ENCODE data around the gene FGF7.
"Not testable (repeated sequence)": the region's sequence is repeated elsewhere in the genome, so short reads cannot be mapped to it uniquely, and the experiment has no call there.

Gene FGF7

GRCh38 chr15:49439678-49440395 lies 16.8 kb downstream of the FGF7 start:
- no peak for DNase-seq (ENCODE audit: low read depth)

DNA sequence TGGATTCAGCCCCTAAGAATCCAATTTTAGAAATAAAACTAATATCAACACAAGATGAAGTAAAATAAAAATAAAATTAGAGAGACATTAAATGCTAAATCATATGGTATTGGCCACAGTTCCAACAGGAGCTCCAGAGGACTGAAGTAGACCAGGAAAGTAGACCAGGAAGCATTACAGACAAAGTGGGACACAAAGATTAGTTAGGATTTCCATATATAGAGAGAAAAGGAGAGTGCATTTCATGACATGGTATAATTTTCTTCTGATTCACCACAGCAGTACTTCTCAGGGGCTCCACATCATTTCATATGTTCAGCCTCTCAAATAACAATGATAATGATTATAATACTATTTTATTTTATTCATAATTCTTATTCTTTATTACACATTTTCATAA lies 18.3 kb downstream of the FGF7 start:
- no peak for DNase-seq (ENCODE audit: low read depth)

DNA sequence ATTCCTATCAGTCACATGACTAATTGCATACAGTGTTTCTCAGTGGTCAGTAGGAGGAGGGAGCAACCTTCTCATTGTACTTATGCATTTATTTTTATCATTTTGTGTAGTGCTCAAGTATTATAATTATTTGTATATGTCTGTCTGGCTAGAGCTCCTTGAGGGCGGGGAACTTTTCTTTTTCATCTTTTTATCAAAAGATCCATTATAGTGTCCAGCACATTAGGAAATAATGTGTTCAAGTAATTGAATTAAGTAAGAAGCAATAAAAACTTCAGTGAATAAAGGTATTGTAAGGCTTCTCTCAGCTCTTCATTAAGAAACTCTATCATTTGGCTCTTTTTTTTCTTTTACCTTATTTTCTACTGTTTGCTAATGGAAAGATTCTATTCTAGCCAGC lies 18.8 kb downstream of the FGF7 start:
- DNase-seq (ENCODE audit: low read depth), result no peak

GRCh38 chr15:49452595-49452994 lies 29.6 kb downstream of the FGF7 start:
- DNase-seq (ENCODE audit: low read depth), result no peak

- DNase-seq (ENCODE audit: low read depth), result no peak
Observed at GRCh38 chr15:49456166-49456565, 33.1 kb downstream of the FGF7 start.

GRCh38 chr15:49458145-49458544 lies 35.1 kb downstream of the FGF7 start:
- DNase-seq (ENCODE audit: low read depth), result no peak

GRCh38 chr15:49460411-49460941 lies 37.4 kb downstream of the FGF7 start:
- no peak for DNase-seq (ENCODE audit: low read depth)

GRCh38 chr15:49462232-49462844 lies 39.3 kb downstream of the FGF7 start:
- no peak for DNase-seq (ENCODE audit: low read depth)

GRCh38 chr15:49464522-49464921 lies 41.5 kb downstream of the FGF7 start:
- no peak for DNase-seq (ENCODE audit: low read depth)

GRCh38 chr15:49466119-49466518 lies 43.1 kb downstream of the FGF7 start:
- DNase-seq (ENCODE audit: low read depth), result no peak

DNA sequence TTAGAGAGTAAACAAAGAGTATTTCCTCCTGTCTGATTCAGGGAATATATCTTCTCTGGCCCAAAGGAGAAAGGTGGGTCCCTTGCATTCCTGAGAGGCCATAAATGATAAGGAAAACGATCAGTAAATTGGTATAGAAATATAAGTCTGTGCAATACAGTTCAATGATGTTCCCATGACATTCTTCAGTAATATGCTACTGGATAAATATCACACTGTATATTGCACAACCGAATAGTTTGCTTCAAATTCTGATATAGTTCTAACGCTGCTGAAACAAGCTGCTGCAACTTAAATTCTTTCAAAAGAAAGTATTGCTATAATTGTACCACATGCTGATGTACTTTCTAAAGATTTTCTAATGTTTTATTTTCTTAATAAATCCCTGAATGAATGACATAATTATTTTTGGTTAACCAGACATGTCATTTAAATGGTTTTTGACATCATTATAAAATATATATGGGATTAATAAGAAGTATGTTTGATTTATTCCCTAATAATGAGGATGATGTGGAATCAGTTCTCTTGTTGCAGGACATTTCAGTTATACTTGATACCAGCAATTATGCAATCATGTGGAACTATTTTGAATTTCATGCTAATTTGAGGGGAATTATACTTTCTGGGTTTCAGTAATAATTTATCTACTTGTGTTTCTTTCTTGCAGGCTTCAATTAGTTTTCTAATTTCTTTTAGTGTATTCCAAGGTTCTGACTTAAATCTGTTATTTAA lies 44.9 kb downstream of the FGF7 start:
- no peak for DNase-seq (ENCODE audit: low read depth)

- no peak for DNase-seq (ENCODE audit: low read depth)
Observed at GRCh38 chr15:49468481-49468839, 45.4 kb downstream of the FGF7 start.

DNA sequence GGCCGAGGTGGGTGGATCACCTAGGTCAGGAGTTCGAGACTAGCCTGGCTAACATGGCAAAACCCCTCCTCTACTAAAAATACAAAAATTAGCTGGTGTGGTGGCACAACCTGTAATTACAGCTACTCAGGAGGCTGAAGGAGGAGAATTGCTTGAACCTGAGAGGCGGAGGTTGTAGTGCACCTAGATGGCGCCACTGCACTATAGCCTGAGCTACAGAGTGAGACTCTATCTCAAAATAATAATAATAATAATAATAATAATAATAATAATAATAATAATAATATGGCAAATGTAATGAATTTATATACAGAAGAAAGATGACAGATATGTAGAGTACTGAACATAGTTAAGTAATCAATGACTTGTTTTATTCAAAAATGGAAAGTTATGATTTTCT lies 48.2 kb downstream of the FGF7 start:
- not testable (repeated sequence) for DNase-seq (ENCODE audit: low read depth)

- DNase-seq (ENCODE audit: low read depth), result no peak
Observed at GRCh38 chr15:49471733-49472132, 48.7 kb downstream of the FGF7 start.

- DNase-seq (ENCODE audit: low read depth), result no peak
Observed at GRCh38 chr15:49472338-49472737, 49.3 kb downstream of the FGF7 start.

GRCh38 chr15:49473031-49473430 lies 50.0 kb downstream of the FGF7 start:
- DNase-seq (ENCODE audit: low read depth), result no peak

DNA sequence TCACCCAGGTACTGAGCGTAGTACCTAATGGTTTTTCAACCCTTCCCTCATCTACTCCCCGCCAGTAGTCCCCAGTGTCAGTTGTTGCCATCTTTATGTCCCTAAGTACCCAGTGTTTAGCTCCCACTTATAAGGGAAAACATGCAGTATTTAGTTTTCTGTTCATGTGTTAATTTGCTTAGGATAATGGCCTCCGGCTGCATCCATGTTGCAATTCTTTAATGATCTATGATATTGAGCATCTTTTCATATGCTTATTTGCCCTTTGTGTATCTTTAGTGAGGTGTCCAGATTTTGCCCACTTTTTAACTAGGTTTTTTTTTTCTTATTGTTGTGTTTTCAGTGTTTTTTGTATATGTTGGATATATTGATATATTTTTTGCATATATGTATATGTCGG lies 55.0 kb downstream of the FGF7 start:
- not testable (repeated sequence) for DNase-seq (ENCODE audit: low read depth)

- not testable (repeated sequence) for DNase-seq (ENCODE audit: low read depth)
Observed at GRCh38 chr15:49478982-49479381, 55.9 kb downstream of the FGF7 start.

- not testable (repeated sequence) for DNase-seq (ENCODE audit: low read depth)
Observed at GRCh38 chr15:49485401-49485800, 62.4 kb downstream of the FGF7 start.

- no peak for DNase-seq (ENCODE audit: low read depth)
Observed at GRCh38 chr15:49490966-49491365, 67.9 kb downstream of the FGF7 start.

- no peak for DNase-seq (ENCODE audit: low read depth)
Observed at GRCh38 chr15:49492151-49492550, 69.1 kb downstream of the FGF7 start.

- no peak for DNase-seq (ENCODE audit: low read depth)
Observed at GRCh38 chr15:49492830-49493229, 69.8 kb downstream of the FGF7 start.

DNA sequence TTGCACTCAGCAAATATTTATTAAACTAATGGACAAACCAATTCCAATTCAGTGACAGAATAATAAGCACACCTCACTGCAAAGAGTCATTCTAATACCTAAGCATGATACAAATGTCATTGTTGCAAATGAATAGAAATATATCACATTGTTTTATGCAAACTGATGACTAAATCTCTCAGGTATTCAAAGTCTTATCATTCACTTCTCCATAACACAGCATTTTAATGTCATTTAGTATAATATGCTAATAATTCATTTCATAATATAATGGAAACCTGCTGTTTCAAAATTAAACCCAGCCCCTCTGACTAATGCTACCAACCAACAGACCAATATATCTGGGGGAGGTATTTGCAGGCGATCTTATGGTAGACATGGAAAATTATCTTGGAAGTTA lies 71.8 kb downstream of the FGF7 start:
- DNase-seq (ENCODE audit: low read depth), result no peak

All from stimulated activated CD4-positive, alpha-beta T cell treated with anti-CD3 and anti-CD28 coated beads, Interleukin-2, amount 100 ng/mL, for 4 hours (primary cell).